Measurements from ENCODE around the gene SMAD7.
"Not testable (repeated sequence)": the region's sequence is repeated elsewhere in the genome, so short reads cannot be mapped to it uniquely, and the experiment has no call there.

Gene SMAD7

GRCh38 chr18:48871391-48872166, 79.2 kb downstream of the SMAD7 start:
- no peak overlapping the region for H3K27ac ChIP-seq (ENCODE audit: low read length)

GRCh38 chr18:48870926-48871325, 79.8 kb downstream of the SMAD7 start:
- not testable (repeated sequence) for H3K27ac ChIP-seq (ENCODE audit: low read length); H3K36me3 ChIP-seq (ENCODE audit: control insufficient read depth, low read depth, low read length); H3K4me1 ChIP-seq (ENCODE audit: control insufficient read depth, low read depth, low read length); H3K4me3 ChIP-seq (ENCODE audit: low read length); H3K27me3 ChIP-seq (ENCODE audit: control insufficient read depth, insufficient read depth, low read length); H3K9ac ChIP-seq (ENCODE audit: low read length); H3K9me3 ChIP-seq (ENCODE audit: control insufficient read depth, low read depth, low read length)

More at GRCh38 chr18:48871391-48872166, 79.2 kb downstream of the SMAD7 start:
- Histone ChIP-seq H3K36me3 (ENCODE audit: control insufficient read depth, low read depth, low read length) (no peaks in the 10 kb centered on the region), H3K9ac (ENCODE audit: low read length) (no peak overlapping the region), H3K4me1 (ENCODE audit: control insufficient read depth, low read depth, low read length) (no peaks in the 10 kb centered on the region), H3K27me3 (ENCODE audit: control insufficient read depth, insufficient read depth, low read length) (no peaks in the 10 kb centered on the region), H3K4me3 (ENCODE audit: low read length) (no peak overlapping the region), H3K9me3 (ENCODE audit: control insufficient read depth, low read depth, low read length) (no peaks in the 10 kb centered on the region)

Data from iPS-18a (cell line).